H1 (cell line): Measurements from ENCODE around the gene ZFYVE19. TPM values are rescaled to one million over a fixed set of nuclear protein-coding genes. Genes with fewer than 3 reads are reported as not detected.
A peak's percentile ranks its signal among the peaks of the same experiment; 100 is the strongest.

ENCODE experiments used
- CTCF ChIA-PET: fragments of 300-600 bp; sonication (Branson Sonifier 250); formaldehyde crosslinking; loops from one replicate; lab custom pipeline; 2021; ENCODE audit not compliant: partially characterized antibody; lab: Charles Lee
- POLR2A ChIA-PET: fragments of 300-600 bp; sonication (Branson Sonifier 250); formaldehyde crosslinking; loops from one replicate; lab custom pipeline; 2021; ENCODE audit warnings: inconsistent platforms; ENCODE audit not compliant: partially characterized antibody; lab: Charles Lee
- DNase-seq, 2 experiments: peaks; one replicate each; pipeline versions ENCODE4 v3.0.0 to v3.0.0-alpha.2; 2010 to 2022; ENCODE audit warnings: low spot score in 2 of 2, low read depth in 1 of 2, mixed read lengths in 1 of 2
- FAIRE-seq: peaks from 2 replicates; lab custom pipeline; 2011; peaks lifted over from hg19 to GRCh38; lab: Jason Lieb, UNC
- H2AFZ ChIP-seq: 2 replicates; pipeline ENCODE4 v1.8.1; 2012; ENCODE audit warnings: low read length, inconsistent platforms
- H2AK5ac ChIP-seq: 2 replicates; pipeline ENCODE4 v1.6.1; 2013; ENCODE audit warnings: low read depth, low read length
- H2BK120ac ChIP-seq: replicated peaks from 2 replicates; pipeline ENCODE3; 2013; ENCODE audit warnings: low read depth, low read length, inconsistent platforms
- H2BK12ac ChIP-seq: 2 replicates; pipeline ENCODE4 v1.6.1; 2013; ENCODE audit warnings: low read depth, low read length
- H2BK15ac ChIP-seq: 2 replicates; pipeline ENCODE4 v1.6.1; 2013; ENCODE audit warnings: low read length
- H2BK20ac ChIP-seq: 2 replicates; pipeline ENCODE4 v1.6.1; 2013; ENCODE audit warnings: low read length
- H2BK5ac ChIP-seq: 2 replicates; pipeline ENCODE4 v1.6.1; 2013; ENCODE audit warnings: low read depth, low read length
- H3K14ac ChIP-seq: 2 replicates; pipeline ENCODE4 v1.6.1; 2013; ENCODE audit warnings: inconsistent platforms; ENCODE audit not compliant: insufficient read length
- H3K18ac ChIP-seq: 2 replicates; pipeline ENCODE4 v1.6.1; 2013; ENCODE audit warnings: low read length; ENCODE audit errors: extremely low read depth
- H3K23ac ChIP-seq: 2 replicates; pipeline ENCODE4 v1.6.1; 2013; ENCODE audit warnings: inconsistent platforms; ENCODE audit not compliant: insufficient read length
- H3K23me2 ChIP-seq: 2 replicates; pipeline ENCODE4 v1.6.1; 2013; ENCODE audit warnings: low read depth, low read length
- H3K27ac ChIP-seq: 2 replicates; pipeline ENCODE4 v1.6.1; 2011; ENCODE audit warnings: low read depth, low read length, inconsistent platforms
- H3K27me3 ChIP-seq, 4 experiments: replicated peaks in 1 of 4; 1 replicate in 1 of 4; 2 replicates in 3 of 4; pipeline versions ENCODE4 v1.6.1 to v1.8.1; 2011 to 2013; ENCODE audit warnings: low read length in 3 of 4, mild to moderate bottlenecking in 3 of 4, inconsistent platforms in 2 of 4, mixed read lengths in 2 of 4, moderate library complexity in 1 of 4; ENCODE audit not compliant: control insufficient read depth in 3 of 4, insufficient read depth in 3 of 4; ENCODE audit errors: extremely low read depth in 1 of 4
- H3K36me3 ChIP-seq, 4 experiments: 2 replicates each; pipeline versions ENCODE4 v1.6.1 to v1.8.1; 2011 to 2013; ENCODE audit warnings: mild to moderate bottlenecking in 4 of 4, low read length in 3 of 4, moderate library complexity in 2 of 4, control low read depth in 1 of 4, inconsistent platforms in 1 of 4; ENCODE audit not compliant: insufficient read depth in 4 of 4, control insufficient read depth in 2 of 4
- H3K4ac ChIP-seq: replicated peaks from 2 replicates; pipeline ENCODE3; 2013; ENCODE audit warnings: low read length, low read depth, mixed read lengths, inconsistent platforms; ENCODE audit not compliant: insufficient read length
- H3K4me1 ChIP-seq, 4 experiments: replicated peaks in 1 of 4; 1 replicate in 1 of 4; 2 replicates in 3 of 4; pipeline versions ENCODE4 v1.6.1 to v1.8.1; 2011 to 2013; ENCODE audit warnings: low read length in 3 of 4, inconsistent platforms in 2 of 4, mixed read lengths in 1 of 4; ENCODE audit not compliant: insufficient read depth in 4 of 4, control insufficient read depth in 3 of 4
- H3K4me2 ChIP-seq, 2 experiments: 2 replicates each; pipeline versions ENCODE4 v1.6.1 to v1.8.1; 2011 to 2013; ENCODE audit warnings: low read depth in 2 of 2, low read length in 2 of 2, control low read depth in 1 of 2, inconsistent platforms in 1 of 2, mild to moderate bottlenecking in 1 of 2; ENCODE audit not compliant: insufficient read depth in 1 of 2
- H3K4me3 ChIP-seq, 4 experiments: fragments of 200-600, 300-600 bp in 1 of 4; sonication (generic), shearing (Covaris generic), sonication (Bioruptor Twin) in 1 of 4; 2 replicates each; pipeline versions ENCODE4 v1.5.1 to v1.8.1; 2011 to 2016; ENCODE audit warnings: low read length in 4 of 4, low read depth in 3 of 4, control low read depth in 2 of 4, inconsistent platforms in 2 of 4, mild to moderate bottlenecking in 2 of 4, mixed read lengths in 1 of 4, moderate library complexity in 1 of 4; ENCODE audit not compliant: insufficient read depth in 2 of 4; ENCODE audit errors: extremely low read depth in 1 of 4
- H3K56ac ChIP-seq: replicated peaks from 2 replicates; pipeline ENCODE3; 2013; ENCODE audit warnings: low read depth, mild to moderate bottlenecking, mixed read lengths, low read length, inconsistent platforms; ENCODE audit not compliant: insufficient read length
- H3K79me1 ChIP-seq: 2 replicates; pipeline ENCODE4 v1.6.1; 2013; ENCODE audit warnings: low read depth, low read length, control low read depth
- H3K79me2 ChIP-seq, 2 experiments: 2 replicates each; pipeline versions ENCODE4 v1.6.1 to v1.8.1; 2012 to 2013; ENCODE audit warnings: low read length in 2 of 2, mild to moderate bottlenecking in 2 of 2, inconsistent platforms in 1 of 2; ENCODE audit not compliant: insufficient read depth in 2 of 2, control insufficient read depth in 1 of 2
- H3K9ac ChIP-seq, 4 experiments: replicated peaks in 1 of 4; 1 replicate in 1 of 4; 2 replicates in 3 of 4; pipeline versions ENCODE4 v1.6.1 to v1.8.1; 2011 to 2013; ENCODE audit warnings: low read depth in 3 of 4, low read length in 3 of 4, control low read depth in 2 of 4, mild to moderate bottlenecking in 2 of 4, moderate library complexity in 2 of 4, inconsistent platforms in 1 of 4; ENCODE audit errors: extremely low read depth in 1 of 4
- H3K9me3 ChIP-seq, 2 experiments: 2 replicates each; pipeline versions ENCODE4 v1.6.1 to v1.8.1; 2012 to 2013; ENCODE audit warnings: mild to moderate bottlenecking in 2 of 2, moderate library complexity in 2 of 2, control low read depth in 1 of 2, inconsistent platforms in 1 of 2, low read depth in 1 of 2, low read length in 1 of 2, mixed read lengths in 1 of 2; ENCODE audit not compliant: insufficient read depth in 2 of 2
- H4K20me1 ChIP-seq, 2 experiments: replicated peaks in 1 of 2; 2 replicates each; pipeline versions ENCODE3 to v1.8.1; 2011 to 2013; ENCODE audit warnings: inconsistent platforms in 2 of 2, low read length in 2 of 2, mild to moderate bottlenecking in 1 of 2; ENCODE audit not compliant: insufficient read depth in 2 of 2, control insufficient read depth in 1 of 2
- H4K5ac ChIP-seq: 2 replicates; pipeline ENCODE4 v1.6.1; 2013; ENCODE audit warnings: low read length, low read depth, mixed read lengths, inconsistent platforms; ENCODE audit not compliant: insufficient read length
- H4K8ac ChIP-seq: 2 replicates; pipeline ENCODE4 v1.8.0; 2013; ENCODE audit warnings: mild to moderate bottlenecking, moderate library complexity, low read length, inconsistent platforms; ENCODE audit not compliant: insufficient read depth; ENCODE audit errors: extremely low read depth
- H4K91ac ChIP-seq: replicated peaks from 2 replicates; pipeline ENCODE3; 2013; ENCODE audit warnings: low read length, mixed read lengths, inconsistent platforms; ENCODE audit not compliant: insufficient read length
- CREB1 ChIP-seq: IDR thresholded peaks from 2 replicates; pipeline ENCODE4 v1.6.1; 2012; ENCODE audit warnings: inconsistent platforms
- EP300 ChIP-seq, 2 experiments: IDR thresholded peaks; 1 replicate in 1 of 2; 2 replicates in 1 of 2; pipeline ENCODE4 v1.6.1; 2011 to 2012; ENCODE audit warnings: low read depth in 2 of 2, low read length in 2 of 2, mild to moderate bottlenecking in 2 of 2, borderline replicate concordance in 1 of 2, inconsistent platforms in 1 of 2, moderate library complexity in 1 of 2
- EZH2 ChIP-seq: fragments of 200-600 bp; sonication (generic); IDR thresholded peaks from 2 replicates; pipeline ENCODE4 v1.7.1; 2012; ENCODE audit warnings: low read depth, mild to moderate bottlenecking, moderate library complexity, low read length, inconsistent platforms; ENCODE audit not compliant: severe bottlenecking
- NRF1 ChIP-seq: IDR thresholded peaks from 2 replicates; pipeline ENCODE4 v1.6.1; 2011; ENCODE audit warnings: mild to moderate bottlenecking, low read depth, low read length, improper control_type of control experiment
- RNF2 ChIP-seq: fragments of 200-900, 300-1000 bp; sonication (generic); IDR thresholded peaks from 2 replicates; pipeline ENCODE4 v1.7.1; 2016; ENCODE audit warnings: borderline replicate concordance, low read depth, mild to moderate bottlenecking, antibody characterized with exemption, low read length; ENCODE audit not compliant: poor library complexity, severe bottlenecking; ENCODE audit errors: missing control alignments
- SP4 ChIP-seq: IDR thresholded peaks from 2 replicates; pipeline ENCODE4 v1.6.1; 2012; ENCODE audit warnings: low read length, inconsistent platforms
- TCF12 ChIP-seq: IDR thresholded peaks from 2 replicates; pipeline ENCODE4 v1.6.1; 2011; ENCODE audit warnings: low read depth, mild to moderate bottlenecking, low read length
- YY1 ChIP-seq: IDR thresholded peaks from 2 replicates; pipeline ENCODE4 v1.6.1; 2011; ENCODE audit warnings: low read depth, mild to moderate bottlenecking, low read length
- WGBS, 2 experiments: shearing (Covaris generic) in 1 of 2; methylation state at CpG; one replicate each; pipeline versions ENCODE4 v1.1.6 to v1.1.7; 2013 to 2015; ENCODE audit warnings: low lambda C conversion rate in 2 of 2, mixed read lengths in 2 of 2, inconsistent platforms in 1 of 2, low coverage in 1 of 2, missing lambda C conversion rate in 1 of 2; ENCODE audit not compliant: insufficient replicate concordance in 2 of 2, insufficient coverage in 1 of 2, insufficient read length in 1 of 2; ENCODE audit errors: extremely low coverage in 1 of 2, missing lambda C conversion rate in 1 of 2; 5-methylcytosine and 5-hydroxymethylcytosine counted together
- polyA plus RNA-seq, 7 experiments: library from polyadenylated mRNA; depleted of rRNA in 3 of 7; stranded (reverse) in 5 of 7; unstranded in 2 of 7; fragments of >200 nt in 5 of 7; fragments of 200-250 nt in 2 of 7; gene quantifications; 1 replicate in 5 of 7; 2 replicates in 1 of 7; 4 replicates in 1 of 7; pipeline versions ENCODE4 v1.2.1 to v1.2.3, GENCODE V29; 2011 to 2013; ENCODE audit warnings: missing spikeins in 2 of 7, mixed read lengths in 2 of 7
- total RNA-seq: library from RNA; stranded (reverse); fragmentation: NEBNext Ultra II Directional; extraction: Animal tissue kit (Norgen Biotek cat#: 25700); gene quantifications from 2 replicates; pipeline ENCODE4 v1.2.1, GENCODE V29; 2021
- TF ChIP-seq, protein P1 (sequence below): IDR thresholded peaks from 2 replicates; pipeline ENCODE4 v1.6.1; 2012; ENCODE audit warnings: inconsistent platforms

Gene ZFYVE19
- total and polyA plus RNA-seq, 2 of the 8 experiments (the other 6 are each of a cell fraction or from before 2014, with no cell fraction given), result 11.2 to 21.8 TPM

DNA sequence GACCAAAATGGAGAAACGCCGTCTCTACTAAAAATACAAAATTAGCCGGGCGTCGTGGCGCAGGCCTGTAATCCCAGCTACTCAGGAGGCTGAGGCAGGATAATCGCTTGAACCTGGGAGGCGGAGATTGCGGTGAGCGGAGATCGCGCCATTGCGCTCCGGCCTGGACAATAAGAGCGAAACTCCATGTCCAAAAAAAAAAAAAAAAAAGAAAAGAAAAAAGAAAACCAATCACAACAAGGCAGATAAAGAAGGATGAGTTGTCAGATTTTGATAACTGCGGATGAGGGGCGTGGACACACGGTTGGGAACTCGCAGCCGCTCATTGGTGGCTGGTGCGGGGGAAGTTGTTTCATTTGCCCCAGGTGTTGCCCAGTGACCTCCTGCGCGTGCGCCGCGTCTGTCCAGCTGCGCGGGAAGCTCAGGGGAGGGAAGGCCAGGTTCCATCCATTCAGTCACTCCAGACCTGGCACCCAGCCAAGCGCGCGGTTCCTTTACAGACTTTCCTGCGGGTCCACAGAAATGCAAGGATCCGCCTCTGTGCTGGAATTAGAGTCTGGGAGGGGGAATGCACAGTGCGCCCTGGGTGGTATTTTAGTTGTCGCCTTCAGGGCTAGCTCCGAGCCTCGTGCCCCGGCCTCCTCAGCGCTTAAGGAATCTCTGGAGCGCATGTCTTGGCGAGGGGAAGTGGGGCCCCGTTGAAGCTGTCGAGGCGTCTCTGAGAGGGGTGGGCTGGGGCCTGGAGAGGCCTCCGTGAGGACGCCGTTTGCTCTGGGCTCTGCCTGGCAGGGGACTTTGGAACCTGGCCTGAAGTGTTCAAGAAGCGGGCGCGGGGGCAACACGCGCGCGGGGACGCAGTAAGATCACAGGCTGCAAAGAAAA lies 43.7 kb upstream of the ZFYVE19 start:
- WGBS, 2 experiments, result 58% methylated on average over 54 of the region's 55 CpGs; no CpG with 5 or more reads in 1 of the 2 experiments
- H2BK20ac ChIP-seq, result no peak overlapping the region
- peaks cover 14% of the 10 kb centered on the region; the same call in 1 of the 2 replicates for H3K23me2 ChIP-seq
- DNase-seq (peak in 1 of 2 experiments; percentile 68), FAIRE-seq (no peak)
- H2BK5ac ChIP-seq, result no peak overlapping the region; the same call in 1 of the 2 replicates
- POLR2A ChIA-PET, result interaction anchor here (0.7 to 3.0 kb wide), 16 partner anchors 10 to 321 kb away, joined by 3 to 11 read pairs (median 6); partner anchors contain the start of genes CHAC1, RAD51, SPINT1 and VPS18
- no peak overlapping the region for H4K5ac ChIP-seq
- peak overlapping the region in 1 of 4 experiments; percentile 29; a peak in 1 of 7 replicates for H3K9ac ChIP-seq
- H3K4me3 ChIP-seq, result peak overlapping the region; percentile 44 to 81 (median 74)
- no peak overlapping the region for H2AK5ac ChIP-seq
- no peaks in the 10 kb centered on the region for H3K79me2 ChIP-seq
- H3K56ac ChIP-seq, result peak overlapping the region; percentile 70
- no peak overlapping the region for H4K91ac ChIP-seq
- H4K20me1 ChIP-seq, result peaks cover 0 to 2% of the 10 kb centered on the region in 2 experiments
- no peak overlapping the region for H3K23ac ChIP-seq
- no peak overlapping the region for H3K27ac ChIP-seq
- no peaks in the 10 kb centered on the region for H3K9me3 ChIP-seq
- H2BK12ac ChIP-seq, result 0 out of 2 replicates have a peak overlapping the region, but pooled peaks have one; percentile 60
- H3K27me3 ChIP-seq, result peaks cover 0 to 7% (median 3%) of the 10 kb centered on the region in 4 experiments; a peak in 5 of 7 replicates
- peak overlapping the region; percentile 60 for H3K18ac ChIP-seq
- peak overlapping the region; percentile 46; the same call in 1 of the 2 replicates for H2BK15ac ChIP-seq
- H2AFZ ChIP-seq, result 0 out of 2 replicates have a peak overlapping the region, but pooled peaks have one; percentile 56
- H3K36me3 ChIP-seq, result no peaks in the 10 kb centered on the region
- no peaks in the 10 kb centered on the region for H3K79me1 ChIP-seq
- H2BK120ac ChIP-seq, result no peak overlapping the region
- peaks cover 6 to 30% (median 19%) of the 10 kb centered on the region in 4 experiments for H3K4me1 ChIP-seq
- peak overlapping the region; percentile 60; the same call in 1 of the 2 replicates for H4K8ac ChIP-seq
- CTCF ChIA-PET, result interaction anchor here (1.0 to 15.3 kb wide), 6 partner anchors 17 to 110 kb away, joined by 3 to 184 read pairs (median 23); partner anchors contain the start of gene RAD51
- no peak overlapping the region for H3K4ac ChIP-seq
- no peak overlapping the region for H3K14ac ChIP-seq
- peak overlapping the region; percentile 65 to 92 for H3K4me2 ChIP-seq
- peak; percentile 20; the same call in 1 of the 2 replicates for TF ChIP-seq NRF1
- no peak for TF ChIP-seq SP4
- TF ChIP-seq EP300 (IDR thresholded peaks at IDR 0.05; ENCODE audit: borderline replicate concordance in 1 of 2, low read depth in 2 of 2, low read length in 2 of 2), result no peak
- TF ChIP-seq RNF2, result peak; percentile 27
- TF ChIP-seq TCF12, result no peak
- TF ChIP-seq, protein P1, sequence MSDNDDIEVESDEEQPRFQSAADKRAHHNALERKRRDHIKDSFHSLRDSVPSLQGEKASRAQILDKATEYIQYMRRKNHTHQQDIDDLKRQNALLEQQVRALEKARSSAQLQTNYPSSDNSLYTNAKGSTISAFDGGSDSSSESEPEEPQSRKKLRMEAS, result peak; percentile 87
- no peak for TF ChIP-seq YY1
- TF ChIP-seq EZH2, result no peak
- TF ChIP-seq CREB1, result no peak
